CD14-positive monocyte (primary cell): Measurements from ENCODE around the gene COA6. TPM values are rescaled to one million over a fixed set of nuclear protein-coding genes. Genes with fewer than 3 reads are reported as not detected.

Experiments used
- DNase-seq, 3 donors: peaks; one replicate each; pipeline ENCODE4 v3.0.0-alpha.2; 2011 to 2022
- H2AFZ ChIP-seq: 2 replicates; pipeline ENCODE4 v1.6.0; 2012; ENCODE audit warnings: mild to moderate bottlenecking, low read depth, low read length, inconsistent platforms; ENCODE audit not compliant: insufficient read depth, poor library complexity, severe bottlenecking
- H3K27ac ChIP-seq, 2 donors: 1 replicate in 1 of 2; 2 replicates in 1 of 2; pipeline ENCODE4 v1.5.1; 2012 to 2013; ENCODE audit warnings: low read length in 2 of 2, control low read depth in 1 of 2, inconsistent platforms in 1 of 2, low read depth in 1 of 2, mild to moderate bottlenecking in 1 of 2
- H3K27me3 ChIP-seq, 2 donors: one replicate each; pipeline versions ENCODE4 v1.6.0 to v1.6.1; 2011 to 2013; ENCODE audit warnings: low read length in 2 of 2; ENCODE audit not compliant: control insufficient read depth in 2 of 2, insufficient read depth in 2 of 2
- H3K36me3 ChIP-seq, 2 donors: replicated peaks in 1 of 2; 1 replicate in 1 of 2; 2 replicates in 1 of 2; pipeline versions ENCODE4 v1.5.1 to v1.6.1; 2012 to 2013; ENCODE audit warnings: low read length in 2 of 2, control low read depth in 1 of 2, inconsistent platforms in 1 of 2, mild to moderate bottlenecking in 1 of 2; ENCODE audit not compliant: insufficient read depth in 2 of 2, control insufficient read depth in 1 of 2
- H3K4me1 ChIP-seq, 2 donors: 1 replicate in 1 of 2; 2 replicates in 1 of 2; pipeline versions ENCODE4 v1.5.1 to v1.6.1; 2012 to 2013; ENCODE audit warnings: low read length in 2 of 2, control low read depth in 1 of 2, inconsistent platforms in 1 of 2, mild to moderate bottlenecking in 1 of 2, moderate library complexity in 1 of 2; ENCODE audit not compliant: insufficient read depth in 2 of 2, control insufficient read depth in 1 of 2
- H3K4me2 ChIP-seq: replicated peaks from 2 replicates; pipeline ENCODE3; 2012; ENCODE audit warnings: low read length, moderate library complexity, mild to moderate bottlenecking; ENCODE audit not compliant: poor library complexity, severe bottlenecking; ENCODE audit errors: extremely low read depth
- H3K4me3 ChIP-seq, 3 experiments: fragments of 200-600 bp in 1 of 3; sonication (generic) in 1 of 3; replicated peaks in 1 of 3; 1 replicate in 2 of 3; 2 replicates in 1 of 3; pipeline ENCODE4 v1.5.1; 2011 to 2013; ENCODE audit warnings: low read length in 3 of 3, mild to moderate bottlenecking in 3 of 3, control low read depth in 2 of 3, low read depth in 2 of 3, inconsistent platforms in 1 of 3, moderate library complexity in 1 of 3
- H3K79me2 ChIP-seq: 2 replicates; pipeline ENCODE4 v1.6.0; 2012; ENCODE audit warnings: mild to moderate bottlenecking, control low read depth, inconsistent platforms, low read length, moderate library complexity; ENCODE audit not compliant: insufficient read depth
- H3K9ac ChIP-seq: 2 replicates; pipeline ENCODE4 v1.6.0; 2017; ENCODE audit warnings: low read length, mild to moderate bottlenecking; ENCODE audit not compliant: insufficient read depth, poor library complexity, severe bottlenecking
- H3K9me3 ChIP-seq, 2 donors: replicated peaks in 1 of 2; 1 replicate in 1 of 2; 2 replicates in 1 of 2; pipeline versions ENCODE4 v1.5.1 to v1.6.1; 2012 to 2013; ENCODE audit warnings: low read length in 2 of 2, control low read depth in 1 of 2; ENCODE audit not compliant: control insufficient read depth in 1 of 2, insufficient read depth in 1 of 2
- H4K20me1 ChIP-seq: 2 replicates; pipeline ENCODE4 v1.6.0; 2012; ENCODE audit warnings: mild to moderate bottlenecking, low read length, control low read depth, moderate library complexity; ENCODE audit not compliant: insufficient read depth
- H3K27ac Mint-ChIP-seq, 7 donors: one replicate each; pipeline ENCODE4 v1.8.0; 2020; ENCODE audit warnings: mild to moderate bottlenecking in 7 of 7, mixed read lengths in 7 of 7, moderate library complexity in 6 of 7, inconsistent platforms in 2 of 7
- H3K27me3 Mint-ChIP-seq, 3 donors: one replicate each; pipeline ENCODE4 v1.8.0; 2021 to 2022; ENCODE audit warnings: low read depth in 3 of 3, mild to moderate bottlenecking in 3 of 3, mixed read lengths in 3 of 3, moderate library complexity in 3 of 3, inconsistent platforms in 1 of 3
- H3K36me3 Mint-ChIP-seq, 2 donors: one replicate each; pipeline ENCODE4 v1.8.0; 2020; ENCODE audit warnings: mixed read lengths in 2 of 2, inconsistent platforms in 1 of 2, mild to moderate bottlenecking in 1 of 2
- H3K4me1 Mint-ChIP-seq: one replicate; pipeline ENCODE4 v1.8.0; 2020; ENCODE audit warnings: mild to moderate bottlenecking, mixed read lengths
- H3K4me3 Mint-ChIP-seq, 2 donors: one replicate each; pipeline ENCODE4 v1.8.0; 2020; ENCODE audit warnings: mild to moderate bottlenecking in 2 of 2, mixed read lengths in 2 of 2, moderate library complexity in 1 of 2
- H3K9me3 Mint-ChIP-seq, 7 donors: one replicate each; pipeline ENCODE4 v1.8.0; 2020 to 2022; ENCODE audit warnings: mixed read lengths in 7 of 7, mild to moderate bottlenecking in 6 of 7, moderate library complexity in 6 of 7, inconsistent platforms in 2 of 7
- CTCF ChIP-seq: fragments of 200-600 bp; IDR thresholded peaks from one replicate; pipeline ENCODE4 v1.8.0; 2022; ENCODE audit warnings: antibody characterized with exemption, mild to moderate bottlenecking
- WGBS: methylation state at CpG from one replicate; pipeline ENCODE4 v1.1.5; 2013; ENCODE audit warnings: missing lambda C conversion rate; ENCODE audit not compliant: insufficient coverage; 5-methylcytosine and 5-hydroxymethylcytosine counted together
- intact Hi-C, 2 donors: fragments of 100-400 bp; cut with micrococcal nuclease; formaldehyde crosslinking; loops; one replicate each; pipeline versions ENCODE4 v1.15.0 to v1.15.1; 2023
- polyA plus RNA-seq, 3 donors: library from polyadenylated mRNA; depleted of rRNA in 1 of 3; unstranded in 2 of 3; stranded (reverse) in 1 of 3; fragments of 300-500 nt in 2 of 3; fragments of >200 nt in 1 of 3; fragmentation: Illumina TruSeq in 2 of 3; gene quantifications; 1 replicate in 2 of 3; 2 replicates in 1 of 3; pipeline ENCODE4 v1.2.3, GENCODE V29; 2012 to 2021

Gene COA6
- polyA plus RNA-seq, 3 donors = 7.2 to 55.5 (median 46.3) TPM

GRCh38 chr1:234327577-234328164 is 45.6 kb upstream of the COA6 start:
- H3K9me3 Mint-ChIP-seq = peaks cover 2 to 21% (median 11%) of the 10 kb centered on the region in 7 donors
- no peaks in the 10 kb centered on the region for H3K36me3 Mint-ChIP-seq
- Histone ChIP-seq H3K9me3 (no peaks in the 10 kb centered on the region), H3K27ac (no peak overlapping the region), H4K20me1 (no peaks in the 10 kb centered on the region), H3K9ac (no peak overlapping the region), H2AFZ (no peak overlapping the region), H3K27me3 (no peaks in the 10 kb centered on the region), H3K36me3 (no peaks in the 10 kb centered on the region), H3K4me1 (peaks cover 55 to 57% of the 10 kb centered on the region in 2 donors), H3K4me2 (no peak overlapping the region), H3K4me3 (no peak overlapping the region), H3K79me2 (no peaks in the 10 kb centered on the region)
- H3K27me3 Mint-ChIP-seq = peaks cover 2 to 13% (median 6%) of the 10 kb centered on the region in 3 donors
- intact Hi-C loops = loop anchor here (5.0 to 10.0 kb wide), 4 partner anchors 45 to 277 kb away; partner anchors contain the start of genes COA6 (in 2 of the 2) and TARBP1 (in 1 of the 2)
- peaks cover 57% of the 10 kb centered on the region for H3K4me1 Mint-ChIP-seq
- TF ChIP-seq CTCF = no peak
- WGBS = 100% methylated on average over 3 of the region's 9 CpGs
- H3K4me3 Mint-ChIP-seq = no peak overlapping the region
- DNase-seq = no peak
- no peak overlapping the region for H3K27ac Mint-ChIP-seq

DNA sequence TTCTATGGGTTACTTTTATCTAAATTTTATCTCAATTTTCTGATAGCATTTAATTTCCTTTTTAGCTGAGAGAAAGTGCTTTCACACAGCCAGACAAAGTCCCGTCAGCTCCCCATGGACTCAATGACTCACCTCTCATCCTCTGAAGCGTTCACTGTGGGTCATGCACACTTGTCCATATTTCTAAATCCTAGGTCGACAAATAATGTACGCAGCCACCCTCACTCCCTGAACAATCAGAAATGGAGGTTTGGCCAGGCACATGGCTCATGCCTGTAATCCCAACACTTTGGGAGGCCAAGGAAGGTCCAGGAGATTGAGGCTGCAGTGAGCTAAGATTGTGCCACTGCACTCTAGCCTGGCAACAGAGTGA is 42.4 kb upstream of the COA6 start:
- no peaks in the 10 kb centered on the region for H3K79me2 ChIP-seq
- no peak overlapping the region for H2AFZ ChIP-seq
- peaks cover 3 to 23% (median 13%) of the 10 kb centered on the region in 7 donors for H3K9me3 Mint-ChIP-seq
- no peak overlapping the region for H3K4me2 ChIP-seq
- H3K36me3 ChIP-seq = no peaks in the 10 kb centered on the region
- H3K4me1 Mint-ChIP-seq = peaks cover 47% of the 10 kb centered on the region
- H3K9me3 ChIP-seq = peaks cover 2 to 3% of the 10 kb centered on the region in 2 donors
- intact Hi-C loops = no loop called here
- H3K4me3 Mint-ChIP-seq = no peak overlapping the region
- H3K4me1 ChIP-seq = peaks cover 54 to 55% of the 10 kb centered on the region in 2 donors
- H3K4me3 ChIP-seq = no peak overlapping the region
- H3K27ac ChIP-seq = peak overlapping the region in 1 of 2 donors; percentile 77
- TF ChIP-seq CTCF = no peak
- peak; percentile 36 to 73 (median 72) for DNase-seq
- H3K27me3 Mint-ChIP-seq = peaks cover 1 to 5% (median 3%) of the 10 kb centered on the region in 3 donors
- H3K27ac Mint-ChIP-seq = peak overlapping the region; percentile 93 to 97 (median 96)
- WGBS = 79% methylated on average over 2 of the region's 4 CpGs
- H4K20me1 ChIP-seq = no peaks in the 10 kb centered on the region
- peaks cover 0 to 3% of the 10 kb centered on the region in 2 donors for H3K36me3 Mint-ChIP-seq
- no peaks in the 10 kb centered on the region for H3K27me3 ChIP-seq
- H3K9ac ChIP-seq = no peak overlapping the region
